ENCODE data around the gene UBE2E1.
A peak's percentile ranks its signal among the peaks of the same experiment; 100 is the strongest.
"Not testable (repeated sequence)": the region's sequence is repeated elsewhere in the genome, so short reads cannot be mapped to it uniquely, and the experiment has no call there.

The UBE2E1 gene

GRCh38 chr3:23879485-23879884, 73.7 kb downstream of the UBE2E1 start:
- DNase-seq (no peak), ATAC-seq (replicated peaks) (no peak)
- peaks cover 32 to 70% of the 10 kb centered on the region in 2 donors for H3K4me1 Mint-ChIP-seq
- peak overlapping the region; percentile 53 for H3K27ac Mint-ChIP-seq
- peaks cover 17 to 20% of the 10 kb centered on the region in 2 donors for H3K36me3 Mint-ChIP-seq
- no peak overlapping the region for H3K4me3 Mint-ChIP-seq
- peaks cover 0 to 2% of the 10 kb centered on the region in 2 donors for H3K9me3 Mint-ChIP-seq
- no peaks in the 10 kb centered on the region for H3K27me3 Mint-ChIP-seq

- ATAC-seq (replicated peaks) = no peak
- Mint-ChIP-seq H3K36me3 (peaks cover 17 to 23% of the 10 kb centered on the region in 2 donors), H3K9me3 (peaks cover 0 to 2% of the 10 kb centered on the region in 2 donors), H3K27me3 (no peaks in the 10 kb centered on the region), H3K4me3 (no peak overlapping the region), H3K4me1 (peaks cover 28 to 56% of the 10 kb centered on the region in 2 donors), H3K27ac (no peak overlapping the region)
- DNase-seq = no peak
Observed at GRCh38 chr3:23880703-23881339, 75.1 kb downstream of the UBE2E1 start.

GRCh38 chr3:23881993-23882392, 76.2 kb downstream of the UBE2E1 start:
- peak overlapping the region in 1 of 2 donors; percentile 41 for H3K4me3 Mint-ChIP-seq
- peaks cover 20 to 55% of the 10 kb centered on the region in 2 donors for H3K4me1 Mint-ChIP-seq
- not testable (repeated sequence) for H3K9me3 Mint-ChIP-seq; H3K27ac Mint-ChIP-seq; ATAC-seq (replicated peaks); DNase-seq; H3K27me3 Mint-ChIP-seq
- peaks cover 17 to 23% of the 10 kb centered on the region in 2 donors for H3K36me3 Mint-ChIP-seq

- DNase-seq = peak; percentile 2
- H3K27ac Mint-ChIP-seq = no peak overlapping the region
- H3K4me1 Mint-ChIP-seq = peaks cover 17 to 52% of the 10 kb centered on the region in 2 donors
- no peak for ATAC-seq (replicated peaks)
- H3K9me3 Mint-ChIP-seq = peaks cover 0 to 2% of the 10 kb centered on the region in 2 donors
- no peak overlapping the region for H3K4me3 Mint-ChIP-seq
- H3K27me3 Mint-ChIP-seq = no peaks in the 10 kb centered on the region
- H3K36me3 Mint-ChIP-seq = peaks cover 17 to 23% of the 10 kb centered on the region in 2 donors
Observed at GRCh38 chr3:23882487-23882918, 76.7 kb downstream of the UBE2E1 start.

- H3K36me3 Mint-ChIP-seq = peaks cover 15 to 19% of the 10 kb centered on the region in 2 donors
- ATAC-seq (replicated peaks) (no peak), DNase-seq (no peak)
- H3K27ac Mint-ChIP-seq = peak overlapping the region; percentile 9
- H3K27me3 Mint-ChIP-seq = no peaks in the 10 kb centered on the region
- H3K4me1 Mint-ChIP-seq = peaks cover 12 to 42% of the 10 kb centered on the region in 2 donors
- H3K4me3 Mint-ChIP-seq = no peak overlapping the region
- H3K9me3 Mint-ChIP-seq = peaks cover 0 to 1% of the 10 kb centered on the region in 2 donors
Observed at GRCh38 chr3:23884481-23884880, 78.7 kb downstream of the UBE2E1 start.

- no peak for DNase-seq
- H3K4me1 Mint-ChIP-seq = peaks cover 9 to 36% of the 10 kb centered on the region in 2 donors
- no peak overlapping the region for H3K27ac Mint-ChIP-seq
- peaks cover 13 to 21% of the 10 kb centered on the region in 2 donors for H3K36me3 Mint-ChIP-seq
- no peak overlapping the region for H3K4me3 Mint-ChIP-seq
- no peaks in the 10 kb centered on the region for H3K9me3 Mint-ChIP-seq
- ATAC-seq (replicated peaks) = no peak
- H3K27me3 Mint-ChIP-seq = no peaks in the 10 kb centered on the region
Observed at GRCh38 chr3:23885210-23885609, 79.5 kb downstream of the UBE2E1 start.

GRCh38 chr3:23886311-23886710, 80.6 kb downstream of the UBE2E1 start:
- Mint-ChIP-seq H3K4me1 (peaks cover 9 to 25% of the 10 kb centered on the region in 2 donors), H3K27me3 (no peaks in the 10 kb centered on the region), H3K9me3 (no peaks in the 10 kb centered on the region), H3K36me3 (peaks cover 12 to 22% of the 10 kb centered on the region in 2 donors), H3K27ac (peak overlapping the region; percentile 14), H3K4me3 (no peak overlapping the region)
- DNase-seq (no peak), ATAC-seq (replicated peaks) (no peak)

- no peak overlapping the region for H3K27ac Mint-ChIP-seq
- H3K4me1 Mint-ChIP-seq = peaks cover 2 to 14% of the 10 kb centered on the region in 2 donors
- DNase-seq = no peak
- H3K36me3 Mint-ChIP-seq = peaks cover 5 to 15% of the 10 kb centered on the region in 2 donors
- no peaks in the 10 kb centered on the region for H3K9me3 Mint-ChIP-seq
- no peak overlapping the region for H3K4me3 Mint-ChIP-seq
- ATAC-seq (replicated peaks) = no peak
- no peaks in the 10 kb centered on the region for H3K27me3 Mint-ChIP-seq
Observed at GRCh38 chr3:23888617-23889228, 83.0 kb downstream of the UBE2E1 start.

- Mint-ChIP-seq H3K4me1 (peaks cover 3 to 14% of the 10 kb centered on the region in 2 donors), H3K27ac (no peak overlapping the region), H3K36me3 (peaks cover 5 to 17% of the 10 kb centered on the region in 2 donors), H3K27me3 (no peaks in the 10 kb centered on the region), H3K4me3 (no peak overlapping the region), H3K9me3 (no peaks in the 10 kb centered on the region)
- DNase-seq (no peak), ATAC-seq (replicated peaks) (no peak)
Observed at GRCh38 chr3:23889386-23889785, 83.6 kb downstream of the UBE2E1 start.

- H3K4me1 Mint-ChIP-seq = peaks cover 5 to 14% of the 10 kb centered on the region in 2 donors
- ATAC-seq (replicated peaks) (no peak), DNase-seq (no peak)
- H3K9me3 Mint-ChIP-seq = no peaks in the 10 kb centered on the region
- H3K27ac Mint-ChIP-seq = no peak overlapping the region
- no peak overlapping the region for H3K4me3 Mint-ChIP-seq
- H3K27me3 Mint-ChIP-seq = no peaks in the 10 kb centered on the region
- peaks cover 5 to 22% of the 10 kb centered on the region in 2 donors for H3K36me3 Mint-ChIP-seq
Observed at GRCh38 chr3:23889950-23890349, 84.2 kb downstream of the UBE2E1 start.

GRCh38 chr3:23894254-23895061, 88.7 kb downstream of the UBE2E1 start:
- Mint-ChIP-seq H3K4me1 (peaks cover 5 to 11% of the 10 kb centered on the region in 2 donors), H3K9me3 (no peaks in the 10 kb centered on the region), H3K27ac (no peak overlapping the region), H3K36me3 (peaks cover 32 to 51% of the 10 kb centered on the region in 2 donors), H3K4me3 (no peak overlapping the region), H3K27me3 (no peaks in the 10 kb centered on the region)
- no peak for DNase-seq
- no peak for ATAC-seq (replicated peaks)

GRCh38 chr3:23895181-23895580, 89.4 kb downstream of the UBE2E1 start:
- no peak for DNase-seq
- Mint-ChIP-seq H3K27ac (no peak overlapping the region), H3K4me1 (peaks cover 5 to 10% of the 10 kb centered on the region in 2 donors), H3K27me3 (no peaks in the 10 kb centered on the region), H3K9me3 (no peaks in the 10 kb centered on the region), H3K36me3 (peaks cover 35 to 49% of the 10 kb centered on the region in 2 donors), H3K4me3 (no peak overlapping the region)
- ATAC-seq (replicated peaks) = no peak

GRCh38 chr3:23900744-23901143, 95.0 kb downstream of the UBE2E1 start:
- Mint-ChIP-seq H3K4me3 (no peak overlapping the region), H3K27ac (no peak overlapping the region), H3K36me3 (peaks cover 39 to 58% of the 10 kb centered on the region in 2 donors), H3K9me3 (no peaks in the 10 kb centered on the region), H3K27me3 (no peaks in the 10 kb centered on the region), H3K4me1 (peaks cover 1 to 10% of the 10 kb centered on the region in 2 donors)
- DNase-seq = no peak
- ATAC-seq (replicated peaks) = no peak

GRCh38 chr3:23904545-23904944, 98.8 kb downstream of the UBE2E1 start:
- Mint-ChIP-seq H3K27ac (no peak overlapping the region), H3K4me1 (no peaks in the 10 kb centered on the region), H3K4me3 (no peak overlapping the region), H3K36me3 (peaks cover 24 to 37% of the 10 kb centered on the region in 2 donors), H3K9me3 (no peaks in the 10 kb centered on the region), H3K27me3 (no peaks in the 10 kb centered on the region)
- ATAC-seq (replicated peaks) = no peak
- DNase-seq = no peak

All from stimulated activated naive B cell treated with anti-CD40 and anti-IgM and Interleukin-4, amounts not matched to agents 10 μg/mL and 1 μg/mL and 100 μg/mL, for 72 hours (primary cell).